AG20443 (cell line): Measurements from ENCODE around the gene TSEN2.

Experiments
- DNase-seq: peaks from one replicate; pipeline ENCODE4 v3.0.0; 2012; ENCODE audit warnings: low spot score, mixed read lengths

TSEN2 gene

DNA sequence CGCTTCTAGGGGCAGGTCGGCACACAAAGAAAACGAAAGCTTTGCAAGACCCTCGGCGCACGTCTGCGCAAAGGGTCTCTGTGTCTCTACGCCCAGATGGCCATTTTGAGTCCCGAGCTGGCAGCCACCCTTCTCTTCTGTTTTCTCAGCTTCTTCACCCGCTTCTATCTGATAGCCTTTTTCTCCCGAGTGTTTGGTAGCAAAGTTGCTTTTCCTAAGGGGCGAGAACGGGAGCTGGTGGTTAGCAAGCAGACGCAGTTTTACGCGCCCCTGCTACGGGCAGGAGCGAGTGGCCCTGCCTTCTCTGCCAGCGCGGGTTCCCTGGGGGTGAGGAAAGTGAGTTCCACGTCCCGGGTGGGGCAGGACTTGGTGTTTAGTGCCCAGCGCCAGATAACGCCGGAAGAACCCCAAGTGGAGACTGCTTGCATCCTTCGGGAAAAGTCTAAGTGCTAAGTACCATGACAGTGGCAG lies 69.7 kb downstream of the TSEN2 start:
- DNase-seq, result peak; percentile 46

DNA sequence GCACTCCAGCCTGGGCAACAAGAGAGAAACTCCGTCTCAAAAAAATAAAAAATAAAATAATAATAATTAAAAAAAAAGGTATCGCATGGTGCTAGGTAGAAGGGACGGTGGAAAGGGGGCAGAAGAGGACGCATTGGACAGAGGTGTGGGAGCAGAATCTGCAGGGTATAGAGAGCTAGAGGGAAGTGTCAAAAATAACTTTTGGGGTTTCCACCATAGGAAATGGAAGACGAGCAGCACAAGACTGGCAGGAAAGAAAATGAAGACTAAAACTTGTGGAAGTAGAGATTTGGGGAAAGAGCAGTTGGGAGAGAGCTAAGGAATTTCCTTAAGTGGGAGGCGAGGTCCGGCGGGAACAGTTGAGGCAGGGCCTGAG lies 72.0 kb downstream of the TSEN2 start:
- DNase-seq, result no peak

DNA sequence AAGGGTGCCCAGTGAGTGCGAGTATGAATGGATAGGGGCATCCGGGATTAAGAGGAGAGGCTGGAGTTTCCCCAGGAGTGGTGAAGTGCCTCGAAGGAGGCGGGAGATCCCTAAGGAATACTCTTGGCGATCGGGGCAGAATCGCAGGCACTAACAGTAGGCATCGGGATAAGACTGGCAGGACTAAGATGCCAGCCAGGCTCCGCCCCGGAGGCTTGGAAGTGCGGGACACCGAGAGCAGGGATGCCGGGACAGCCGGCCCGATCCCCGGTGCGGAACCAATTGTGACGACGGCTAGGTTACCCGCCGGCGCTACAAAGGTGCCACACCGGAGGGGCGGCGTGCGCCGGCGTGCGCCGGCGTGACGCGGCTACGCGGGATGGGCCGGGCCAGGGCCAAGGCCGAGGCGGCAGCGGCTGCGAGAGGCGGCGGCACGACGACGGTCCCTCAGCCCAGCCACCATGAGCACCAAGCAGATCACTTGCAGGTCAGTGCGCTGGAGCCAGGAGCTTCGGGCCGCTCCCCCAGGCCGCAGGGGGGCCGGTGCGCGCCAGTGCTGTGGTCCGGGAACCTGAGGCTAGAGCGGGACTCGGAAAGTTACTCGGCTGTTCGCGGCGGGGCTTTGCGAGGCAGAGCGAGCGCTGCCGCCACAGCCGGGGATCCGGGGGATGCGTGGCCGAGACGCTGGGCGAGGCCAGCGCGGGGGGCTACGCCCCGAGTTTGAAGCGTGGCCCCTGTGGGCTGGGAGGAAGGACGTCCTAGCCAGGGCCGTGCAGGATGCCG lies 72.6 kb downstream of the TSEN2 start, which contains the start of gene MKRN2:
Gene MKRN2 (plus strand): TSS at position 398 of the 783 bp plus-strand sequence. CDS start 64 bp downstream, at position 462.
- peak; percentile 97 for DNase-seq

DNA sequence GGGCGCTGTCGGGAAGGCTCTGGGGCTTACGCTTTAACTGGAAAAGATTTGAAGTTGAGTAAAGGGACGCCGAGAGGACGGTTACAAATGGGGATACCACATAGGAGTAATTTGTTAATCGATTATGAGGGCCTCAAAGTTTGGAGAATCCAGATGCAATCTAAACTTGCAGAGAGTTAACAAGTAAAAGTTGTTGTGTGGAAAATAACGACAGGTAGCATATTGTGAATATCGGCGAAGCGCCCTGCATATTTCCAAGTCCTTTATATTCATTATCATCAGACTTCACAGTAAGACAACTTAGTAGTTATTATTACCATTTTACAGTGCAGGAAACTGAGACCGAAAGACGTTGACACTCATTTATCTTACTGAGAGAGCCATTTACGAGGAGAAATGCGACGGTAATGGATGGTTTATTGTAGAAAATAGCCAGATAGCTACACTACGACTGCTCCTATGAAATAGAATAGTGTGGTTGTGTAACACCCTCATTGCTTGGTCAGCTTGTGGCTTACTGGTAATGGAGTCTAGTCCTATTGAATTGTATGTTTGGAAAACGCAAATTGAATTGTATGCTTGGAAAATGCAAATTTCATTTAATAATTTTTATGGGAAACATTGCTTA lies 73.3 kb downstream of the TSEN2 start:
- peak; percentile 34 for DNase-seq

DNA sequence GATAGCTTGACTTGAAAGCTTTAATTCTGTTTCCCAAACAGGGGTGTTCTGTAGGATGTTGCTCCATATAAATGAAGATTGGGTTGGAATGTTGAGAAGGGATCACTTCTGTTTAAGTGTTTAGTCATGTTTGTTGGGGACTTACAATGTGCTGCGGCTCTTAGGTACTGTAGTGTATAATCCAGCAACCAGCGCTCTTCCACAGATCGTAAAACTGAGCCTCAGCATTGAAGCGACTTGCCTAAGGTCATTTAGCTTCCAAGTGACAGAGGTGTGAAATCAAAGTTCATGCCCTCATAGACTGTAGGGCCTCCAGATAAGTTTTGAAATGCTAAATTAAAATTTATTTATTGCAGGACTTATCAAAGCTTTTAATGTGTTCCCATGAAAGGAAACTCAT lies 74.4 kb downstream of the TSEN2 start:
- no peak for DNase-seq

DNA sequence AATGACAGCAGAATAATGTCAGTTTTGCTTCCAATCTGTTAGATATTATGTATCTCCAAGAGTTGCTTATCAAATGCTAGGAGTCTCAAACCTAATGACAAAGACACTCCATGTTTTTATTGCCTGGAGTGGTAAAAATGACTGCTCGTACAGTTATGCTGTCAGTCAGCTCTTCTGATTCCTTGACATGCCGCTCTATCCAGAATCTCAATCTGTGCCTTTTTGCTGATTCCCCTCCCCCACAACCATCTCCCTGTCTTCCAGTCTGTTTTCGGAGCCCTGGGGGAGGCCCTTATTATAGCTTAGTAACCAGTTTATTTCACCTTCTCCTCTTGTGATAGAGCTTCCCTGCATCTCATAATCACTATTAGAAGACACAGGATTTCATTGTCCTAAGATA lies 75.2 kb downstream of the TSEN2 start:
- DNase-seq, result no peak

DNA sequence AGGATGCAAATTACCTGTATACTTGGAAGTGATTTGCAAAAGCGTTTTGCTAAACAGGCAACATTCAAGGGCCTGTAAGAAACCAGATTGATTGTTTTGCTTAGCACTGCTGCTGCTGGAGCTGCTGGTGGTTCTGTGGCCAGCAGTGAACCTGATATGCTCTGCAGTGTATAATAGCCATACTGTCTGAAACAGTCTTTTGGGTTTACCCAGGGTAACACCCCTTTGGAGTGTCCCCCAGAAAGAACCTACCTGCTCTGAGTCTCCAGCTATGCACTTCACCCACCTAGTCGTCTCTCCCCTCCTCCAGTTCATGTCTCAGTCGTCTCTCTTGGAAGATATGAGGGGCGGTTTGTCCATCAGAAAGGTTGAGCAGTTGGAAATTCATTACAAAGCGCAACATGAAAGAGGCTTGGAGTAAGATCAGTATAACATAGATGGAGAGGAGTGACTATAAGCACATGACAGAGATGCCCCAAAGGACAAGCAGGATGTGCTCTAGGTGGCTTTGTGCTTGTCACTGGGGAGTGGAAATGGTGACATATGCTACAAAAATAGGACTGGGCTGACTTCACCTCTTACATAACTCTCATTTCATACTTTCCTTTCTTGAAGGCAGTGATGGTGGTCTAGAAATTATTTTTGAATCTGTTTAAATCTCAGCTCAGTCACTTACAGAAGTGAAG lies 76.4 kb downstream of the TSEN2 start:
- no peak for DNase-seq

DNA sequence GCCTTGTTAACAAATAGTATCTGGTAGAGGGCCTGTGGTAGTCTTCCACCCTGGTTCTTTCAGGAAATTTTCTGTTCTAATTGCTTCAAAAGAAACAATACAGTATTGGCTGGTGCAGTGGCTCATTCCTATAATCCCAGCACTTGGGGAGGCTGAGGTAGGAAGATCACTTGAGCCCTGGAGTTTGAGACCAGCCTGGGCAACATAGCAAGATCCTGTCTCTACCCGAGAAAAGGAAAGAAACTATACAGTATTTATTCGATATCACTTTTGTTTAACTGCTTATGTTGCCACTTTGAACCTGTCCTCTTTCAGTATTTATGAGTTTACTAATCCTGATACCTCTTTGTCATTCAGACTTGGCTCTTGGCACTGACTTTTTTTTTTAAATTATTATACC lies 77.1 kb downstream of the TSEN2 start:
- no peak for DNase-seq

DNA sequence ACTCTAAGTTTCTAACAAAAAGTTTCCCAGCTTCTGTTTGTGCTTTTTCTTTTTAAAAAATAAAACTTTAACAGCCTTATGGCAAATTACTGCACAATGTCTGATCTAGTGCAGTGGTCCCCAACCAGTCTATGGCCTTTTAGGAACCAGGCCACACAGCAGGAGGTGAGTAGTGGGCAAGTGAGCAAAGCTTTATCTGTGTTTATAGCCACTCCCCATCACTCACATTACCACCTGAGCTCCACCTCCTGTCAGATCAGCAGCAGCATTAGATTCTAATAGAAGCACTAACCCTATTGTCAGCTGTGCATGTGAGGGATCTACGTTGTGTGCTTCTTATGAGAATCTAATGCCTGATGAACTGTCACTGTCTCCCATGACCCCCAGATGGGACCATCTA lies 78.2 kb downstream of the TSEN2 start:
- no peak for DNase-seq

DNA sequence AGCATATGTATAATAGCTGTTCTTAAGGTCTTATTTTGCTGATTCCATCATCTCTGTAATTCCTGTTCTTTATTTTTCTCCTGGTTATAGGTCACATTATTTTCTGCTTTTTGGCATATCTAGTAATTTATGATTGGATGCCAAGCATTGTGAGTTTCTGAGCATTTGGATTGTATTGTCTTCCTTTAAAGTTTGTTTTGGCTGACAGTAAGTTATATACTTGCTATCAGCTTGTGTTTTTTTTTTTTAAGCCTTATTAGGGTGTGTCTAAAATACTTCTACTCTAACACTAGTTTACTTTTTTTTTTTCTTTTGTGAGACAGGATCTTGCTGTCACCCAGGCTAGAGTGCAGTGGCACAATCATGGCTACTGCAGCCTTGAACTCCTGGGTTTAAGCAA lies 82.7 kb downstream of the TSEN2 start:
- DNase-seq, result no peak

DNA sequence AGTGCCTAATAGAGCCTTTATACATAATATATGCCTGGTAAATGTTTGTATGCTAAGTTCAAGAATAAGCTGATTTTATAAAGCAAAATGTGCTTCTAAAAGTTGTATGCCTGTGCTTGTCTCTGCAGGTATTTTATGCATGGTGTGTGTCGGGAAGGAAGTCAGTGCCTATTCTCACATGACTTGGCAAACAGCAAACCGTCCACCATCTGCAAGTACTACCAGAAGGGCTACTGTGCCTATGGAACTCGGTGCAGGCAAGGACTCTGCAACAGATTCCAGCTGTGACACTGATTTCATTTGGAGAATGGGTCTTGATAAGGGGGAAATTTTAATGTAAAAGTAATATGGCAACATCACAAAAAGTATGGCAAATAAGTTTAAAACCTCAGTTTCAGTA lies 84.5 kb downstream of the TSEN2 start:
- no peak for DNase-seq

DNA sequence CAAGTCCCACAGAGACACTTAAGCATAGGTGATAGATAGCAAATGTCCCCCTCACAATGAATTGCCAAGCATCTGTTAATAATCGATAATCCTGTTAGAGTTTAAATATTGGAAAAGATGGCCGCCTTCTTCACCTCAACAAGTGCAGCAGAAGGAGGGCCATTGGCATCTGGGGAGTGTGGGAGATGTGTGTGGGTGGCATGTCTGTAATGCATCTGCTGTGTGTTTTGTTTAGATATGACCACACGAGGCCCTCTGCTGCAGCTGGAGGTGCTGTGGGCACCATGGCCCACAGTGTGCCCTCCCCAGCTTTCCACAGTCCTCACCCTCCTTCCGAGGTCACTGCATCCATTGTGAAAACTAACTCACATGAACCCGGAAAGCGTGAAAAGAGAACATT lies 85.6 kb downstream of the TSEN2 start:
- DNase-seq, result no peak

DNA sequence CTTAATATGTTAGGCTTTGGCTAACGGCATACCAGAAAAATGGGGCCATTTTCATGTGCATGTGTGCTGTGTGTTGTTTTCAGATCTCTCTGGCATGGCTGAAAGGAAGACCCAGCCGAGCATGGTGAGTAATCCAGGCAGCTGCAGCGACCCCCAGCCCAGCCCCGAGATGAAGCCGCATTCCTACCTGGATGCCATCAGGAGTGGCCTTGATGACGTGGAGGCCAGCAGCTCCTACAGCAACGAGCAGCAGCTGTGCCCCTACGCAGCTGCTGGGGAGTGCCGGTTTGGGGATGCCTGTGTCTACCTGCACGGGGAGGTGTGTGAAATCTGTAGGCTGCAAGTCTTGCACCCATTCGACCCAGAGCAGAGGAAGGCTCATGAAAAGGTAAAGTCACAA lies 87.7 kb downstream of the TSEN2 start:
- DNase-seq, result no peak

DNA sequence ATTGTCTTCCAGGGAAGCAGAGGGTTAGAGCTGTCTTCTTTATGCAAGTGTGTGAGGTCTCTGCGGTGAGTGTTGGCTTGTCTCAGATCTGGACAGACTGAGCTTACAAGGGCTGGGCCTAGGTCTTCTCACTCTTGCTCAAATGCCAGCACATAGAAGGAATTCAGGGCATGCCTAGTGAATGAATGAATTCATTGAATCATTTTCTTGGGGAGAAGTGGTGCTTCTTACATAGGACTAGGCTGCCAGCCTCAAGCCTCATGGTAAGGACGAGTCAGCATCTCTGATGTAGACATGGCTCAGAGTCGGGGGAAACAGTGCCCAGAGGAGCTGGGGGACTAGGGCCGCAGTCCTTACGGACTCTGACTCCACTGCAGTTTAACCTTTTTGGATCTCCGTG lies 89.9 kb downstream of the TSEN2 start:
- no peak for DNase-seq

DNA sequence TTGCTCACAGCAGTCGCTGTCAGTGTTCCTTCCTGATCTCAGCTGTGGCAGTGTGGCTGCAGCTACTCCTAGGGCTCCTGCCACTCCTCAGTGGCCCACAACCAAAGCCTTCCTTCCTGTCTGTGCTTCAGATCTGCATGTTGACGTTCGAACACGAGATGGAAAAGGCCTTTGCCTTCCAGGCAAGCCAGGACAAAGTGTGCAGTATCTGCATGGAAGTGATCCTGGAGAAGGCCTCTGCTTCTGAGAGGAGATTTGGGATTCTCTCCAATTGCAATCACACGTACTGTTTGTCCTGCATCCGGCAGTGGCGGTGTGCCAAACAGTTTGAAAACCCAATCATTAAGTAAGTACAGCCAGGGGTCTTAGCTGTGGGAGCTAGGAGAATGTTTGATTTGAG lies 90.4 kb downstream of the TSEN2 start:
- DNase-seq, result no peak

DNA sequence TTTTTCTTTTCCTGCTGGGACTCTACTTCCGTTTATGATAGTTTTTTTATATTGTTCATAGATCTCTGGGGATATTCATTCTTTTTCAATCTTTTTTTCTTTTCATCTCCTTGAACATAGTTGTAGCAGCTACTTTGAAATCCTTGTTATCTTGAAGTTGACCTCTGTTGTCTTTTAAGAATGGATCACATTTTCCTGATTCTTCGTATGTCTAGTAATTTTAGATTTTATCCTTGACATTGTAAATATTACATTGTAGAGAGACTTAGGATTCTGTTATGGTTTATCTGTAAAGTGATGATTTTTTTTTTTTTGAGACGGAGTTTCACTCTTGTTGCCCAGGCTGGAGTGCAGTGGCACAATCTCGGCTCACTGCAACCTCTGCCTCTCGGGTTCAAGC lies 93.1 kb downstream of the TSEN2 start:
- DNase-seq, result no peak

DNA sequence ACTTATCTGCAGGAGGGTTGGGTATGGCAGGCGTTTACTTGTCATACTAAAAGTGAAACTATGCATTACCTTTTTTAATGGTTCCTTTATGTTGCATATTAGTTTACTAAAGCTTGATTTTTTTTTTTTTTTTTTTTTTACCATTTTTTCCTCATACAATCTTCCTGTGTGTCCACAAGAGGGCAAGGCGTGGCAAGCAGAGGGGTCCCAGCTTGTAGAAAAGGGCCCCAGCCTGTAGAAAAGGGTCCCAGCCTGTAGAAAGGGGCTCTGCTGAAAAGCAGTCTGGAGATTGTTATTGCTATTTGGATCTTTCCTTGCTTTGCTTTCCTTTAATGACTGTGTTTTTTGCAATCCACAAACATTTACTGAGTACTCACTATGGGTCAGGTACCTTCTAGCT lies 94.5 kb downstream of the TSEN2 start:
- no peak for DNase-seq

DNA sequence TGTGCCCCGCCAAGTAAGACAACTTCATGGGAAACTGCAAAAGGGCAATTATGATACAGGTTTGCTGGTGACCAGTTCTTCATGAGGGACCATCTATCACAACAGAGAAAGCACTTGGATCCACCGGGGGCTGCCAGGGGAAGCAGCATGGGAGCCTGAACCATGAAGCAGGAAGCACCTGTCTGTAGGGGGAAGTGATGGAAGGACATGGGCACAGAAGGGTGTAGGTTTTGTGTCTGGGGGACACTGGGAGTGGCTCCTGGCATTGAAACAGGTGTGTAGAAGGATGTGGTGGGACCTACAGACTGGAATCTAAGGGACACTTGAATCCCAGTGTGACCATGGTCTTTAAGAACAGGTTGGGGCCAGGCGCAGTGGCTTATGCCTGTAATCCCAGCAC lies 95.2 kb downstream of the TSEN2 start:
- DNase-seq, result no peak

DNA sequence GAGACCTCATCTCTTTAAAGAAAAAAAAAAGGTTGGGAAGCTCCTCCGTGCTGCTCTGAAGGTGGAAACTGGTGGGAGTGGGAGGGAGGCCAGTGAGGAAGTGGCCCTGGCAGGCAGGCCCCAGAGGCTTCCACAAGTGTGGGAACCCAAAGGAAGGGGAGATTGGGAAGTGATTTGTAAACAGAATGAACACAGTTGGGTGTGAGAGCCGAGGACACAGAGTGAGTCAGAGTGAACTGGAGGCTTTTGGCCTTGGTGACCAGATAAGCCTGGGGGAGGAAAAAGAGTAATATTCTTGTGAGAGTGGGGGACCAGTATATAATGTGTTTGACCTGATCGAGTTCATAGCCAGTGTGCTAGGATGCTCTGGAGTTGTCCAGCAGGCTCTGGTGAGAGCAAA lies 95.6 kb downstream of the TSEN2 start:
- DNase-seq, result peak; percentile 38

DNA sequence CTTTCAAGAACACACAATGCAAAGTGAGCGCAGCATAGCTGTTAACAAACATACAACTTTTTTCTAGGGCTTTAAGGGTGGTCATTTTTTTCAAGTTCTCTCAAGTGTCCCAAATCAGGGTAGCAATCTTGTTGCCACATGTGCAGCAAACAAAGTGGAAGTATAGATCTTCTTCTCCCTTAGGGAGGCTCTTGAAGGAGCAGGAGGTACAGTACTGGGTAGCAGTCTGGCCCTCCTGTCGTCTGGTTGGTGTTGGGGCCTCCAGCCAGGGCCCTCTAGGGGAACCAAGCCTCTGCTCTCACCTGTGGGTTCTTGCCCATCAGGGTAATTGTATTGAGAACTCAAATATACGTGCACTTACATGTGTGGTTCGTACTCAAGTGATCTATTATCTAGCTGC lies 98.5 kb downstream of the TSEN2 start:
- no peak for DNase-seq
